RKO (cell line): ENCODE data around the gene ABCC2.
"Not testable (repeated sequence)": the region's sequence is repeated elsewhere in the genome, so short reads cannot be mapped to it uniquely, and the experiment has no call there.

Source experiments
- DNase-seq: peaks from one replicate; pipeline ENCODE4 v3.0.0-alpha.2; 2016; ENCODE audit warnings: low spot score

ABCC2 gene

GRCh38 chr10:99782447-99783286 is at the start of gene ABCC2:
ABCC2 (plus strand) TSS chr10:99782640; CDS start chr10:99782845, 205 bp downstream.
- no peak for DNase-seq

DNA sequence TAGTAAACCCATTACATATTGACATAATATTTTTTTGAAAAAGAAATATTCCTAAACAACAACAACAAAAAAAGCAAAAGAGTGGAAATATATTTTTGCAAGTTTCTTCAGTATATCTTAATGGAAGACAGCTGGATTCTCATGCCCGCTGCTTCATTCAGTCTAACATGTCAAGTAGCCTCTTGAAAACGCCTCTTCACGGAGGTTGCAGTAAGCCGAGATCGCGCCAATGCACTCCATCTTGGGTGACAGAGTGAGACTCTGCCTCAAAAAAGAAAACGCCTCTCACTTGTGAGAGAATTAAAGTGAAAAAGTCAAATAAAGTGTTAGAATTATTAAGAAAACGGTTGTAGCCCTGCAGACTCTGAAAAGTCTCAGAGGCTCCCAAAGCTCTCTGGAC is 49.1 kb upstream of the ABCC2 start:
- DNase-seq, result no peak

GRCh38 chr10:99734111-99734510 is 48.3 kb upstream of the ABCC2 start:
- DNase-seq, result not testable (repeated sequence)

GRCh38 chr10:99740260-99740659 is 42.2 kb upstream of the ABCC2 start:
- DNase-seq, result no peak

- no peak for DNase-seq
These were observed 41.4 kb upstream of the ABCC2 start for GRCh38 chr10:99740933-99741559.

DNA sequence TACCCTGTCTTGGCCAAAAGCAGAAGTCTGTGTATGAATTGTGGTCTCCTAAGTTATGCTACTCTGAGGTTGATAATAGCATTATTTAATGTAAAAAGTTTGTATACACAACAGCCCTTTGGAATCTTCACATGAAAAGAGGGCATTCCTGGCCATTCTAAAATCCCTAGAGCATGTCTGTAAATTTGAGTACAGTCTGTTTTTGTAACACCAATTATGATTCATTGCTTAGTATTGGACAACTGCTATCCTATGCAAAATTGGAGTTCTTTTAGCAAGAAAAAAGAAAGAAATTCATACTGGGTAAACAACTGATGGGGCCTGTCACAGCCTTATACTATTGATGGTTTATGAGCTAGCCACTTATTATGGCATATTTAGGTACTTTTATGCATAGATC is 40.2 kb upstream of the ABCC2 start:
- no peak for DNase-seq

- peak; percentile 37 for DNase-seq
These were observed 39.7 kb upstream of the ABCC2 start for GRCh38 chr10:99742701-99743100.

DNA sequence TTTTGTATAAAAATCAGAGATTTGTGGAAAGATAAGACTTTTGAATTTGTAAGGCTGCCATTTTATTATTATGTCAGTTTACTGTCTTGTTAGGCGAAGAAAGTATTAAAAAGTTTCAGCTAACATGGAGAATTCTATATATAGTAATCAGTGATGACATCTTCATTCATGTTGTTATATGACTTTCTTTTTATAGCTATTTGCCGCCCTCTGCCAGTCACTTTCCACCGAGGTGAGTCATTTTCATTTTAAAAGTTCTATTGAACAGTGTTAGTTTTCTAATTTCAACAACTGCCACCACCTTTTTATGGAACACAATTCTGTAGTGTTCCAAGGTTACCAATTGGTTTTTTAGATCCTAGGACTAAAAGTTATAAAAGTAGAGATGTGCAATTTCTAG is 38.6 kb upstream of the ABCC2 start:
- DNase-seq, result no peak

DNA sequence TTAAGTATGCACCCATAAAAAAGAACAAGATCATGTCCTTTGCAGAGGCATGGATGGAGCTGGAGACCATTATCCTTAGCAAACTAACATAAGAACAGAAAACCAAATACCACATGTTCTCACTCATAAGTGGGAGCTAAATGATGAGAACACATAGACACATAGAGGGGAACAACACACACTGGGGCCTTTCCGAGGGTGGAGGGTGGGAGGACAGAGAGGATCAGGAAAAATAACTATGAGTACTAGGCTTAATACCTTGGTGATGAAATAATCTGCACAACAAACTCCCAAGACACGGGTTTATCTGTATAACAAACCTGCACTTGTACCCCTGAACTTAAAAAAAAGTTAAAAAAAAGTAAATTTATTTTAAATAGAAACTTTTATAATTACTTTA is 36.3 kb upstream of the ABCC2 start:
- DNase-seq, result not testable (repeated sequence)

GRCh38 chr10:99748823-99749451 is 33.5 kb upstream of the ABCC2 start:
- DNase-seq, result no peak

DNA sequence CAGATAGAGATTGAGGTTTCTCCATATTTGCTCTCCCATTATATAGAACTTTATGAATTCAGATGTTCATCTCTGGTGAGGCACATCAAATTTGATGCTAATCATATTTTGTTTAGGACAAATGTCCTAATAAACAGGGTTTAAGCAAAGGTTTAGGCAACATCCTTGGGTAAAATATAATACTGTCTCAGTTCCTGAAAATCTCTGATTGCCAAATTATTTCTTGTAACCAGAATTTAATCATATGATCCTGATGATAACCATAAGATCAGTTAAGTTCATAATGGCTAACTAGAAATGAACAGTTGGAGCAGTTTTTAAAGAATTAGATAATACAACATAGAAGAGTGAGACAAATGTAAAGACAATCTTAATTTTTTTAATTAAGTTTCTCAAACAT is 31.8 kb upstream of the ABCC2 start:
- no peak for DNase-seq

- no peak for DNase-seq
These were observed 27.8 kb upstream of the ABCC2 start for GRCh38 chr10:99754670-99755069.

DNA sequence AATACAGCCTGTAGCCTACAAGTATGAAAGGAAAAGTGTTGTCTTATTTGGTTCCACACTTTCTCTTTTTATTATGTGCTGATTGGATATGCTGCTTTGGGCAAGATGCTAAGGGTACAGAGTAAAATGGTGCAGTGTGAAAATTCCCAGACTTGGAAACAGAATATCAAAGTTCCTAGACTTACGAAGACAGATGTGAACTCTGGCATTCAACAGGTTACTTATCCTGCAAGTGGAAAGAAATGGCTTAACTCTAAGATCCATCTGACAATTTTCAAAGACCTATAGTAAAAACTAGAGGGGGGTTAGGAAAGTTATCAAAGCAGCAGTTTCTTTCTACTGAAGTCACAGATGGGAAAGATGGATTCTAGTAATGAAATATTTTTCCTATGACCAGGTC is 26.3 kb upstream of the ABCC2 start:
- no peak for DNase-seq

DNA sequence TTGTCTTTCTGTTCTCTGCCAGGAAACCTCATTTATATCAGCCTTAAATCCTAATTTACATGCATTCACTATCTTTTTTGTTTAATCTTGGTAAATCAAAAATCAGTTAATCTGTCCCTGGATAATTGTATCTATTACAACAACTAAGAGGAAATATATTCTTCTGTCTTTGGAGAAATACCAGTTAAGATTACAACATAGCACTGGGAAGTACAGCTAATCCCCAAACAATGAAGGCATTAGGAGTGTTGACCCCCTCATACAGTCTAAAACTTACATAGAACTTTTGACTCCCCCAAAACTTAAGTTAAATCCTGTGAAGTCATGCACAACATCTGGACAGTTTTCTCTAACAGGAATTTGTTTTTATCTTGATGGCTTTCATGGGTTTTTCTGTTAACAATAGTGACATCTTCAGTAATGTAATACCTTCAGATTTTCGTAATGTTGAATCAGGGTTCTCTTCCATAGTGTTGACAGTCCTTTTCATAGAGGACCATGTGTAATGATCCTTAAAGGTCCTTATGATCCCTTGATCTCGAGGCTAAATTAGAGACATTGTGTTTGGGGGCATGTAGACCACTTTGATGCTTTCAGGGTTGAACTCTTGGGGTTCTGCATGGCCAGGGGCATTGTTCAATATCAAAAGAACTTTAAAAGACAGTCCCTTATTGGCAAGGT is 24.1 kb upstream of the ABCC2 start:
- DNase-seq, result no peak

GRCh38 chr10:99760321-99760720 is 22.1 kb upstream of the ABCC2 start:
- DNase-seq, result no peak

- no peak for DNase-seq
These were observed 21.1 kb upstream of the ABCC2 start for GRCh38 chr10:99761365-99761764.

GRCh38 chr10:99765672-99766301 is 16.7 kb upstream of the ABCC2 start:
- DNase-seq, result no peak

- no peak for DNase-seq
These were observed 16.1 kb upstream of the ABCC2 start for GRCh38 chr10:99766302-99766681.

GRCh38 chr10:99767901-99768300 is 14.5 kb upstream of the ABCC2 start:
- no peak for DNase-seq

GRCh38 chr10:99768556-99768955 is 13.9 kb upstream of the ABCC2 start:
- DNase-seq, result no peak

DNA sequence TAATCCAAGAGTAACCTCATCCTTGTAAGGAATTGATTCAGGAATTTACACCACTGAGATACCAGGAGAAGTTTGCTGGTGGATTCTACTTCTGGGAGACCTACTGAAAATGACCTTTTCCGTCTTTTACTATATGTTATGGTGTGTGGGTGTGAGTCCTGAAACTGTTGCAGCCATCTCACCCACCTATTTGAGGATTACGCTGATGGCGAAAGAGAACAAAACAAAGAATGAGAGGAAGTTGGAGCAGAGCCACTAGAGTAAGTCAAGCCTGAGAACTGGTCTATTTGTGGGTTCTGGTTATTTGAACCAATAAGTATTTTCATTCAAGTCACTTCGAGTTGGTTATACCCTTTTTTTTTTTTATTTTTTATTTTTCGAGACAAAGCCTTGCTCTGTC is 12.7 kb upstream of the ABCC2 start:
- DNase-seq, result no peak

DNA sequence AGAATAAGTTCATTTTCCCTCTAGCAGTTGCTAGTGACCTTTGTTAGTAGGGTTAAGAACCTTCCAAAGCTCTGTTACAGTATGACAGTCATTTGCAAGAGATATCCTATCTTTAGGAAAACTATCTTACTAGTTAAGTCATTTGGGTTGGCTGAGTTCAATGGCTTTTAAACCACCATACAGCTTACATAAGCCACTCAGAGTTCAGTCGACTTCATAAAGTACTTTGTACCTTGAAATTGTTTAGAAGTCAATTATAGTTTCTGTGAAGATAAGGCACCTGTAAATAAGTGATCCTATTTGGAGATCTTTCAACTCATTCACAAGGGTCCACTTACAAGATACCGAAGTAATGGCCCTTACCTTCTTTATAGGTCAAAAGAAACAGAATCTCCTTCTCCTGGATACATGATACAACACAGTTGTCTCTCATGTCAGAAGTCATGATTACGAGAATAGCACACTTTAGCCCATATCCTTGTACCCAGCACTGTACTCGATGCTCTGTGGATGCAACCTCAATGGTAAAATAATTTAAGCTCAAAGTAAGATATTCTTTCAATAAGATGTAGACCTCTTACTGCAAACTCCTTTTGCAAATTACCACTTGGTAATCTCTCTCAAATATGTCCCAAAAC is 11.9 kb upstream of the ABCC2 start:
- DNase-seq, result no peak
